ENCODE measurements around the gene USHBP1.
A peak's percentile ranks its signal among the peaks of the same experiment; 100 is the strongest.

Gene USHBP1

DNA sequence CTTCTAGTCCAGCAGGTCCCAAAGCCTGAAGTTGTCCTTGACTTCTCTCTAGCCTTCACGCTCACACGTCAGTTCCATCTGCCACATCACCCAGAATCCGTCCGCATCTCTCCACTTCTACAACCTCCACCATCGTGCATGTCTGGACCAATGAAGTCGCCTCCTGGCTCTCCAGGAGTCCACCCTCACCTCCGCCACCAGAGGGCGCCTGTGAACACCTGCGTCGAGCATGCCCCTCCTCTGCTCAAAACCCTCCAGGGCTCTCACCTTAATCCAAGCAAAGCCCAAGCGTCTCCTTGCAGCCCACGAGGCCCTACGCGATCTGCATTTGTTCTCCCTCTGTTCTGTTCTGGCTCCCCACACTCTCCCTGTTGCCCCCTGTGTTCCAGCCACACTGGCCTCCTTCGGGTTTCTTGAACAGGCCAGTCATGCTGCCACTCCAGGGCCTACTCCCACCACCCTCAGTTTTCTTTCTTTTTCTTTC lies 3.7 kb downstream of the USHBP1 start:
- TF ChIP-seq, protein P1, sequence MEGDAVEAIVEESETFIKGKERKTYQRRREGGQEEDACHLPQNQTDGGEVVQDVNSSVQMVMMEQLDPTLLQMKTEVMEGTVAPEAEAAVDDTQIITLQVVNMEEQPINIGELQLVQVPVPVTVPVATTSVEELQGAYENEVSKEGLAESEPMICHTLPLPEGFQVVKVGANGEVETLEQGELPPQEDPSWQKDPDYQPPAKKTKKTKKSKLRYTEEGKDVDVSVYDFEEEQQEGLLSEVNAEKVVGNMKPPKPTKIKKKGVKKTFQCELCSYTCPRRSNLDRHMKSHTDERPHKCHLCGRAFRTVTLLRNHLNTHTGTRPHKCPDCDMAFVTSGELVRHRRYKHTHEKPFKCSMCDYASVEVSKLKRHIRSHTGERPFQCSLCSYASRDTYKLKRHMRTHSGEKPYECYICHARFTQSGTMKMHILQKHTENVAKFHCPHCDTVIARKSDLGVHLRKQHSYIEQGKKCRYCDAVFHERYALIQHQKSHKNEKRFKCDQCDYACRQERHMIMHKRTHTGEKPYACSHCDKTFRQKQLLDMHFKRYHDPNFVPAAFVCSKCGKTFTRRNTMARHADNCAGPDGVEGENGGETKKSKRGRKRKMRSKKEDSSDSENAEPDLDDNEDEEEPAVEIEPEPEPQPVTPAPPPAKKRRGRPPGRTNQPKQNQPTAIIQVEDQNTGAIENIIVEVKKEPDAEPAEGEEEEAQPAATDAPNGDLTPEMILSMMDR (IDR thresholded peaks at IDR 0.05; ENCODE audit: extremely low read depth, missing control alignments), result peak; percentile 76
- peak; percentile 93 for DNase-seq (ENCODE audit: low spot score)

DNA sequence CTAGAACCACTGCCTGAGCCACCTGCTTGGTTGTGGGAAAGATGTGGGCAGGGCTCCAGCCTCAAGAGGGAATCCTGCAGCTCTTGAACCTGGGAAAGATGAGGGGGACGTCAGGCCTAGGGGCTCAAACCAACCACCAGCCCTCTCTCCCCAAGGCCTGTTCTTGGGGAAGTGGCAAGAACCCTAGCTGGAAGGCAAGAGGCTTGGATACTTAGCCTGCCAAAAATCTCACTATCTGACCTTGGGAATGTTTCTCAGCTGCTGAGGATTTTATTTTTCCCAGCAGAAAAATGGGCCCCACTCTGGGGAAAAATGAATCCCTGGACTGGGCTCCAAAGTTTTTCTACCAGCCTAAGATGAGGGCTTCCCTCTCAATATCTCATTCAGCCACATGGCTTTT lies 4.6 kb downstream of the USHBP1 start:
- TF ChIP-seq, protein P1 (IDR thresholded peaks at IDR 0.05; ENCODE audit: extremely low read depth, missing control alignments), result no peak
- no peak for DNase-seq (ENCODE audit: low spot score)

DNA sequence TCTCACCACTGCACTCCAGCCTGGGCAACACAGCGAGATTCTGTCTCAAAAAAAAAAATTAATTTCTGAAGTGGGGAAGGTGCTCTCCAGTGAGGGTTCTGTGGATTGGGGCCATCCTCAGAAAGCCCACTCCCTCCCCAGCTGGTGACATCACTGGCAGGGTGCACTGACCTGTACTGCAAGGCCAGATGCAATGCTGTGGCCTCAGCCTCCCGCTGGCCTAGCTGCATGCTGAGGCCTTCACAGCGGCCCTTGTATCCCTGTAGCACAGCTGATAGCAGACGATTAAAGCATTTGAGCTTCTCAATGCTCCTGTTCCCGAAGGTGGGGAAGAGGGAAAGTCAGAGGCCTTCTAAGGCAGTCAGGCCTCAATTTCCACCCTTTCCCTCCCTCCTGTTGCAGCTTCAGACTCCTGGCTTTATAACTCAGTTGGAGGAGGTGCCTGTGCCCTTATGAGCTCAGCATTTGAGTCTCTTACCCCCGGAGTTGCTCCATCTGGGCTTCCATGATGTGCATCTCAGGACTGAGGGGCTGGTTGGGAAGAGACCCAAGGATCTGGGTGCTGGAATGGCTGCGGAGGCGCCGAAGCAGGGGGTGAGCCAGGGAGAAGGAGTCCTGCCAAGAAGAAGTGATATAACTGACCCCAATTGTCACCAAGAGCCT lies 5.3 kb downstream of the USHBP1 start:
- no peak for DNase-seq (ENCODE audit: low spot score)

DNA sequence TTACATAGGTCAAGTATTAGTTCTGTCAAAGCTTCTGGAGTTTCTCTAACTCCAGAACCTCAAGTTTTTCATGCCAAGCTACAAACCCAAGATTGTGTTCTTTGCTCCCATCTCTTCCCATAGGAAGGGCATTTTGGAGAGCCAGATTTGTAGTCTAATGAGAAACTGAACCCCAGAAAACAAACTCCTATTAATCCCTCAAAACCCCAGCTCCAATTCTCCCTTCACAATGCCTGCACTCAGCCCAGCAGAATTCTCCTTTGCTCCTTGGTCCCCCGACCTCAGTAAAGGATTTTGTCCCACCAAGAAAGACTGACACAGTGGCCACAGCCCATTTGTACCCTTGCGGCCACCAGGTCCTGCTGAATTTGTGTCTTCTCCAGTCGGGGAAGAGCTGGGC lies 8.4 kb downstream of the USHBP1 start:
- TF ChIP-seq, protein P1 (IDR thresholded peaks at IDR 0.05; ENCODE audit: extremely low read depth, missing control alignments), result no peak

More for the DNA sequence above, 5.3 kb downstream of the USHBP1 start:
- TF ChIP-seq, protein P1 (IDR thresholded peaks at IDR 0.05; ENCODE audit: extremely low read depth, missing control alignments), result no peak

GRCh38 chr19:17255150-17255621 lies 9.4 kb downstream of the USHBP1 start:
- TF ChIP-seq, protein P1 (IDR thresholded peaks at IDR 0.05; ENCODE audit: extremely low read depth, missing control alignments), result no peak
- no peak for DNase-seq (ENCODE audit: low spot score)

More for the DNA sequence above, 8.4 kb downstream of the USHBP1 start:
- no peak for DNase-seq (ENCODE audit: low spot score)

DNA sequence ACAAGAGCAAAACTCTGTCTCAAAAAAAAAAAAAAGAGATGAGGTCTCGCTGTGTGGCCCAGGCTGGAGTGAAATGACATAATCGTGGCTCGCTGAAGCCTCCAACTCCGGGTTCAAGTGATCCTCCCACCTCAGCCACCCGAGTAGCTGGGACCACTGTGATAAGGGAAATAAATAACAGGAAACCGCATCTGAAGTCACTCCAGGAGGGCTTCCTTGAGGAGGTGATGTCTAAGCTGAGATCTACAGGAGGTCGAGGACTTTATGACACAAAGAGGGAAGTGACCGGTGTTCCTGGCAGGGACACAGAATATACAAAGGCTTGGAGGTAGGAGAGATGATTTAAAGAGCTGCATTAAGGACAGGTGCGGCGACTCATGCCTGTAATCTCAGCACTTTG lies 9.9 kb downstream of the USHBP1 start:
- no peak for DNase-seq (ENCODE audit: low spot score)
- TF ChIP-seq, protein P1 (IDR thresholded peaks at IDR 0.05; ENCODE audit: extremely low read depth, missing control alignments), result no peak

DNA sequence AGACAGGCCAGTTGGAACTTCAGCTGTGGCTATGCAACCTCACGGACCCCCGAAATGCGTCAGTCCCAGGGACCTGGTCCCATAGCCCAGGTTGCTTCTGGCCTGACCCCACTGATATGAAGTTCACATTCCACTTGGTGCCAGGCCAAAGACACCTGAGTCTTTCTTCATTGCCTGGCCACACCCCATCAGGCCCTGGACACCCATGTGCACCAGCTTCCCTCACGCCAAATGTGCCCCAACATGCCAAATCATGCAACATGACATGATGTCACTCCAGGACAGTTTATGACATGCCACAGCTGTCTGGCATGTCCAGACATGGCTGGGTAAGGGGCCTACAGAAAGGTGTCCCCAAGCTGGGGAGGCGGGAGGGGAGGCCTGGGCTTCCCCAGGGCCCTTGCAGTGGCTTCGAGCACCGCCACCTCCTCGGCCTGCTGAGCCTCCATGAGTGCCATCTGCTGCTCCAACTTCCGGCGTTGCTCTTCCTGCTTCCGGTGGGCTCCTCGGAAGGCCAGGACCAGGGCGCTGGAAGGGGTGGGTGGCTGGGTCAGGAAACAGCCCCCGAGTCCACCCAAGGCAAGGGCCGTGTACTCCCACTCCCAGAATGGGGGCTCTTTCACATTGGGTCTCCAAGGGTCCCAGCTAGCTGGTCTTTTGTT lies 14.5 kb downstream of the USHBP1 start:
- TF ChIP-seq, protein P1 (IDR thresholded peaks at IDR 0.05; ENCODE audit: extremely low read depth, missing control alignments), result no peak
- no peak for DNase-seq (ENCODE audit: low spot score)

Data from GM20000 (cell line).